ENCODE results near the gene OPTC.
"Not testable (repeated sequence)": the region's sequence is repeated elsewhere in the genome, so short reads cannot be mapped to it uniquely, and the experiment has no call there.

OPTC gene

DNA sequence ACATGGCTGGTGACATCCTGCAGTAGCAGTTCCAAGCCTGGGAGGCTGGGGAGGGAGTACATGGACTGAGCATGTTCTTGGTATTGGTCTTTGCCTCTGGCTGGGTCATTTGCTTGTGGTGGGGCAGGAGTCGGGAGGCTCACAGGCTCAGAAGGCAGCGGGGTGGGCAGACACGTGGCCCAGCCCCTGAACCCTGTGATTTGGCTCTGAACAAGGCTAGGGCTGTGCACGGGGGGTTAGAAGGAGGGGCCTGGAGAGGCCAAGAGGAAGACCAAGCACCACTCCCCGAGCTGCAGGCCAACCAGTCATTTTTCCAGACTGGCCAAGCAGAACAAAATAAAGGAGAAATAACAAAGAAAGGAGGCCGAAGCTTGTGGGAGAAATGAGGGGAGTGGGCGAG is 28.0 kb upstream of the OPTC start:
- no peak overlapping the region for H3K9ac ChIP-seq (ENCODE audit: low read length)
- no peak overlapping the region for H3K18ac ChIP-seq (ENCODE audit: low read length)
- H3K4me2 ChIP-seq (ENCODE audit: low read length): no peak overlapping the region
- peak overlapping the region; percentile 74 for H3K23ac ChIP-seq (ENCODE audit: low read length)
- no peaks in the 10 kb centered on the region for H3K36me3 ChIP-seq (ENCODE audit: control insufficient read depth, insufficient read depth, low read length)
- H4K8ac ChIP-seq (ENCODE audit: low read depth, low read length): no peak overlapping the region
- H3K27me3 ChIP-seq (ENCODE audit: insufficient read depth, low read length, poor library complexity): no peaks in the 10 kb centered on the region
- no peaks in the 10 kb centered on the region for H3K4me1 ChIP-seq (ENCODE audit: control insufficient read depth, low read depth, low read length)
- no peak overlapping the region for H3K4ac ChIP-seq (ENCODE audit: low read depth, low read length)
- no peak overlapping the region for H3K4me3 ChIP-seq (ENCODE audit: low read length)
- H3K56ac ChIP-seq (ENCODE audit: low read length): peak overlapping the region; percentile 43
- H2BK5ac ChIP-seq (ENCODE audit: low read length): no peak overlapping the region
- no peak overlapping the region for H2BK15ac ChIP-seq (replicated peaks; ENCODE audit: low read depth)
- H3K79me1 ChIP-seq (ENCODE audit: low read length): no peaks in the 10 kb centered on the region
- H3K27ac ChIP-seq (ENCODE audit: low read depth, low read length): no peak overlapping the region
- no peak for DNase-seq
- H3K79me2 ChIP-seq (ENCODE audit: control insufficient read depth, insufficient read depth, low read length): no peaks in the 10 kb centered on the region
- no CpG with 5 or more reads among the region's 7 CpGs for WGBS (ENCODE audit: extremely low coverage, insufficient coverage, low lambda C conversion rate)
- H2AK5ac ChIP-seq (ENCODE audit: low read length): no peak overlapping the region
- no peak overlapping the region for H4K5ac ChIP-seq (ENCODE audit: low read length)
- no peak overlapping the region for H2BK120ac ChIP-seq (ENCODE audit: low read depth, low read length)

DNA sequence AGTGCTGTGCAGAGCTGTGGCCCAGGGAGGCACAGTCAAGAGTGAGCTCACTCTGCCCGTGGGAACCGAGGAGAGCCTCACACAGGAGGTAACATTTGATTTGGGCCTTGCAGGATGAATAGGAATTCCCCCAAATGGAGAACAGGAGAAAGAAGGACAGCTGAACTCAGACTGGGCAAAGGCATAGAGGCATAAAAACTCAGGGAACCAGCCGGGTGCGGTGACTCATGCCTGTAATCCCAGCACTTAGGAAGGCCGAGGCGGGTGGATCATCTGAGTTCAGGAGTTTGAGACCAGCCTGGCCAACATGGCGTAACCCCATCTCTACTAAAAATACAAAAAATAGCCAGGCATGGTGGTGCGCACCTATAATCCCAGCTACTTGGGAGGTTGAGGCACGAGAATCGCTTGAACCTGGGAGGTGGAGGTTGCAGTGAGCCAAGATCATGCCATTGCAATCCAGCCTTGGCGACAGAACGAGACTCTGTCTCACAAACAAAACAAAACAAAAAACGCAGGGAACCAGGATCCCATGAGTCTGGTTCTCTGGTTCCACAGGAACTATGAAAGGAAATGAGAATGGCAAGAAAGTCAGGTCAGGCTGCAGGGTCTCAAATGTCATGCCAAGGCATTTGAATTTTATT is 26.9 kb upstream of the OPTC start:
- not testable (repeated sequence) for H3K56ac ChIP-seq (ENCODE audit: low read length); H3K4ac ChIP-seq (ENCODE audit: low read depth, low read length); H3K23ac ChIP-seq (ENCODE audit: low read length); H3K36me3 ChIP-seq (ENCODE audit: control insufficient read depth, insufficient read depth, low read length); H3K9ac ChIP-seq (ENCODE audit: low read length); H3K4me3 ChIP-seq (ENCODE audit: low read length); H3K27me3 ChIP-seq (ENCODE audit: insufficient read depth, low read length, poor library complexity); H3K4me2 ChIP-seq (ENCODE audit: low read length); H4K5ac ChIP-seq (ENCODE audit: low read length); H3K4me1 ChIP-seq (ENCODE audit: control insufficient read depth, low read depth, low read length); H2BK15ac ChIP-seq (replicated peaks; ENCODE audit: low read depth); H2BK5ac ChIP-seq (ENCODE audit: low read length); H4K8ac ChIP-seq (ENCODE audit: low read depth, low read length); H3K27ac ChIP-seq (ENCODE audit: low read depth, low read length); H3K79me1 ChIP-seq (ENCODE audit: low read length); H3K79me2 ChIP-seq (ENCODE audit: control insufficient read depth, insufficient read depth, low read length); DNase-seq; H2BK120ac ChIP-seq (ENCODE audit: low read depth, low read length); H3K18ac ChIP-seq (ENCODE audit: low read length); H2AK5ac ChIP-seq (ENCODE audit: low read length)
- no CpG with 5 or more reads among the region's 13 CpGs for WGBS (ENCODE audit: extremely low coverage, insufficient coverage, low lambda C conversion rate)

DNA sequence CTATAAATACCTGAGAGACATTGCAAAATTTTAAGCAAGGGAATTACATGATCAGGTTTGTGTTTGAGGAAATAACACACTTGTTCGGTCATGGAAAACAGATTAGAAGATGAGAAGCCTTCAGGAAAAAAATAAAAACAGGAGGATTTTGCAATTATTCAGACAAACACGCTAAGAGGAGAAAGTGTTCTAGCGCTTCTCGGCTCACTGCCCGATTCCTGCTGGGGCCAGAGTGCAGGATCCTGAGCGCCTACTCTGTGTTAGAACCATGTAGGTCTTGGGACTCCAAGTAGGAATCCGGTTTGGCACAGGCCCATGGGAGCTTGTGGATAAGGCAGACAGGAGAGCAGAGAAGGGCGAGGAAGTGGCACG is 26.4 kb upstream of the OPTC start:
- no peak overlapping the region for H2AK5ac ChIP-seq (ENCODE audit: low read length)
- H3K27ac ChIP-seq (ENCODE audit: low read depth, low read length): no peak overlapping the region
- no peak overlapping the region for H2BK5ac ChIP-seq (ENCODE audit: low read length)
- no peak overlapping the region for H3K4me2 ChIP-seq (ENCODE audit: low read length)
- H2BK120ac ChIP-seq (ENCODE audit: low read depth, low read length): no peak overlapping the region
- H3K56ac ChIP-seq (ENCODE audit: low read length): no peak overlapping the region
- H3K4me3 ChIP-seq (ENCODE audit: low read length): no peak overlapping the region
- H3K4me1 ChIP-seq (ENCODE audit: control insufficient read depth, low read depth, low read length): no peaks in the 10 kb centered on the region
- H4K8ac ChIP-seq (ENCODE audit: low read depth, low read length): no peak overlapping the region
- H2BK15ac ChIP-seq (replicated peaks; ENCODE audit: low read depth): no peak overlapping the region
- H3K23ac ChIP-seq (ENCODE audit: low read length): no peak overlapping the region
- H3K18ac ChIP-seq (ENCODE audit: low read length): no peak overlapping the region
- no peaks in the 10 kb centered on the region for H3K79me2 ChIP-seq (ENCODE audit: control insufficient read depth, insufficient read depth, low read length)
- H3K36me3 ChIP-seq (ENCODE audit: control insufficient read depth, insufficient read depth, low read length): no peaks in the 10 kb centered on the region
- DNase-seq: no peak
- H3K9ac ChIP-seq (ENCODE audit: low read length): no peak overlapping the region
- H4K5ac ChIP-seq (ENCODE audit: low read length): no peak overlapping the region
- no peaks in the 10 kb centered on the region for H3K79me1 ChIP-seq (ENCODE audit: low read length)
- no CpG with 5 or more reads among the region's 9 CpGs for WGBS (ENCODE audit: extremely low coverage, insufficient coverage, low lambda C conversion rate)
- no peaks in the 10 kb centered on the region for H3K27me3 ChIP-seq (ENCODE audit: insufficient read depth, low read length, poor library complexity)
- H3K4ac ChIP-seq (ENCODE audit: low read depth, low read length): no peak overlapping the region

DNA sequence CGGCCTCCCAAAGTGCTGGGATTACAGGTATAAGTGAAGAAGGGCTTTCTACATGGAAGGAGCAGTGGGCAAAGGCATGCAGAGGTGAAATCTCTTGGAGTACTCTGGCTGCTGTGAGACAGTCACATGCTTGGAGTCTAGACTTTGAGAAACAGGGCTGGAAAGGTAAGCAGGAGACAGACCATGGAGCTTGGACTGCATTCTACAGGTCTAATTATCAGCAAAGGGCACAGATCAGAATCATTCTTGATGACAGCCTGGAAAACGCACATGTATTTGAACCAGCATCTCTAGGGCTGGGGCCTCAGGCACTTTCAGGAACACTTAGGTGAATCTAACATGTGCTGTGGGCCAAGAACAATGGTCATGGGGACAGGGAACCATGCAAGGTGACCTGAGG is 25.6 kb upstream of the OPTC start:
- Histone ChIP-seq H4K5ac (ENCODE audit: low read length) (no peak overlapping the region), H3K4me3 (ENCODE audit: low read length) (no peak overlapping the region), H3K4me1 (ENCODE audit: control insufficient read depth, low read depth, low read length) (no peaks in the 10 kb centered on the region), H3K27ac (ENCODE audit: low read depth, low read length) (no peak overlapping the region), H3K23ac (ENCODE audit: low read length) (no peak overlapping the region), H3K79me1 (ENCODE audit: low read length) (no peaks in the 10 kb centered on the region), H3K56ac (ENCODE audit: low read length) (no peak overlapping the region), H2AK5ac (ENCODE audit: low read length) (no peak overlapping the region), H3K27me3 (ENCODE audit: insufficient read depth, low read length, poor library complexity) (no peaks in the 10 kb centered on the region), H3K4me2 (ENCODE audit: low read length) (no peak overlapping the region), H3K4ac (ENCODE audit: low read depth, low read length) (no peak overlapping the region), H3K36me3 (ENCODE audit: control insufficient read depth, insufficient read depth, low read length) (no peaks in the 10 kb centered on the region), H2BK15ac (replicated peaks; ENCODE audit: low read depth) (no peak overlapping the region), H3K79me2 (ENCODE audit: control insufficient read depth, insufficient read depth, low read length) (no peaks in the 10 kb centered on the region), H4K8ac (ENCODE audit: low read depth, low read length) (no peak overlapping the region), H2BK120ac (ENCODE audit: low read depth, low read length) (no peak overlapping the region), H3K18ac (ENCODE audit: low read length) (no peak overlapping the region), H2BK5ac (ENCODE audit: low read length) (no peak overlapping the region), H3K9ac (ENCODE audit: low read length) (no peak overlapping the region)
- DNase-seq: no peak
- WGBS (ENCODE audit: extremely low coverage, insufficient coverage, low lambda C conversion rate): no CpG with 5 or more reads among the region's 2 CpGs

DNA sequence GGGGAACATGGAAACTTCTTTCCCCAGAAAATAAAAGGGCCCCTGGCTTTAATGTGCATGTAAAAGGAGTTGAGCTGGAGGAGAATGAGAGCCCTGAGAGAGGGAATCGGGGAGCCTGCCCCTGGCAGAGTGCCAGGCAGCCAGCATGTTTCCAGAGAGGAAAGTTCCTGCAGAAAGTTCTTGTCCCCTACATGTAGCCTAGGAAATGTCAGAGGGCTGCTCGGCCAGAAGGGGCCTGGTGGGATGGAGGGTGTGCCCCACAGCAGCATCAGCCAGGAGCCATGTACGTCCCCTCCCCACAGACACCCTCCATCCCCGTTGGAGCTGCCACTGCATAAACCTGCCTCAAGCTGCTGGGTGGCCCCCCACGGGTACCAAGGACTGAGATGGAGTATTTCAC is 23.7 kb upstream of the OPTC start:
- H3K18ac ChIP-seq (ENCODE audit: low read length): no peak overlapping the region
- H3K79me2 ChIP-seq (ENCODE audit: control insufficient read depth, insufficient read depth, low read length): no peaks in the 10 kb centered on the region
- no peak overlapping the region for H2AK5ac ChIP-seq (ENCODE audit: low read length)
- no peaks in the 10 kb centered on the region for H3K27me3 ChIP-seq (ENCODE audit: insufficient read depth, low read length, poor library complexity)
- no peak overlapping the region for H2BK15ac ChIP-seq (replicated peaks; ENCODE audit: low read depth)
- no peak overlapping the region for H3K4ac ChIP-seq (ENCODE audit: low read depth, low read length)
- H3K36me3 ChIP-seq (ENCODE audit: control insufficient read depth, insufficient read depth, low read length): no peaks in the 10 kb centered on the region
- H2BK5ac ChIP-seq (ENCODE audit: low read length): no peak overlapping the region
- H3K56ac ChIP-seq (ENCODE audit: low read length): no peak overlapping the region
- no peak for DNase-seq
- H3K79me1 ChIP-seq (ENCODE audit: low read length): no peaks in the 10 kb centered on the region
- H4K5ac ChIP-seq (ENCODE audit: low read length): no peak overlapping the region
- no peak overlapping the region for H3K4me3 ChIP-seq (ENCODE audit: low read length)
- H3K4me1 ChIP-seq (ENCODE audit: control insufficient read depth, low read depth, low read length): peaks cover 4% of the 10 kb centered on the region
- H2BK120ac ChIP-seq (ENCODE audit: low read depth, low read length): no peak overlapping the region
- H3K4me2 ChIP-seq (ENCODE audit: low read length): no peak overlapping the region
- H3K27ac ChIP-seq (ENCODE audit: low read depth, low read length): no peak overlapping the region
- H3K9ac ChIP-seq (ENCODE audit: low read length): no peak overlapping the region
- no peak overlapping the region for H4K8ac ChIP-seq (ENCODE audit: low read depth, low read length)
- no CpG with 5 or more reads among the region's 5 CpGs for WGBS (ENCODE audit: extremely low coverage, insufficient coverage, low lambda C conversion rate)
- no peak overlapping the region for H3K23ac ChIP-seq (ENCODE audit: low read length)

DNA sequence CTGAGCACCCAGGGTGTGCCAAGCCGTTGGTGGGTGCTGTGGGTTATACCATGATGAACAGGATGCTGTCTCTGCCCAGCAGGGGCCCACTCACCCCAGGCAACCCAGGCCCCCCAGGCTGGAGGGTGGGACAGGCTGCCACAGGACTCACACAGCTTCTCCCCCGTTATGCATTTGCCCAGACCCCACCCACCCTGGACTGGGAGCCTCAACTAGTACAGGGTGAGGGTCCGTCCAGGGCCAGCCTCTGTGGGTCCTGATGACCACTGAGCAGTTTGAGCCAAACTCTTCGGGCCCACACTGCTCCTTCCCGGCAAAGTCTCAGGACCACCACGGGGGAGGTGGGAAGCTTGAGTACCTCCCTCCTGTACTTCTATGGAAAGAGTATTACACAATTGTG is 22.1 kb upstream of the OPTC start:
- Histone ChIP-seq H3K9ac (ENCODE audit: low read length) (no peak overlapping the region), H3K79me1 (ENCODE audit: low read length) (no peaks in the 10 kb centered on the region), H2AK5ac (ENCODE audit: low read length) (no peak overlapping the region), H3K4ac (ENCODE audit: low read depth, low read length) (no peak overlapping the region), H3K4me3 (ENCODE audit: low read length) (no peak overlapping the region), H3K27ac (ENCODE audit: low read depth, low read length) (no peak overlapping the region), H3K23ac (ENCODE audit: low read length) (no peak overlapping the region), H2BK120ac (ENCODE audit: low read depth, low read length) (no peak overlapping the region), H2BK15ac (replicated peaks; ENCODE audit: low read depth) (no peak overlapping the region), H3K56ac (ENCODE audit: low read length) (no peak overlapping the region), H2BK5ac (ENCODE audit: low read length) (no peak overlapping the region), H3K4me2 (ENCODE audit: low read length) (no peak overlapping the region), H4K5ac (ENCODE audit: low read length) (no peak overlapping the region), H4K8ac (ENCODE audit: low read depth, low read length) (no peak overlapping the region), H3K36me3 (ENCODE audit: control insufficient read depth, insufficient read depth, low read length) (no peaks in the 10 kb centered on the region), H3K4me1 (ENCODE audit: control insufficient read depth, low read depth, low read length) (peaks cover 4% of the 10 kb centered on the region), H3K27me3 (ENCODE audit: insufficient read depth, low read length, poor library complexity) (no peaks in the 10 kb centered on the region), H3K18ac (ENCODE audit: low read length) (no peak overlapping the region), H3K79me2 (ENCODE audit: control insufficient read depth, insufficient read depth, low read length) (no peaks in the 10 kb centered on the region)
- no peak for DNase-seq
- WGBS (ENCODE audit: extremely low coverage, insufficient coverage, low lambda C conversion rate): no CpG with 5 or more reads among the region's 6 CpGs
